ENCODE results near the gene F2RL1. TPM values are rescaled to one million over a fixed set of nuclear protein-coding genes. Genes with fewer than 3 reads are reported as not detected.
A peak's percentile ranks its signal among the peaks of the same experiment; 100 is the strongest.
"Not testable (repeated sequence)": the region's sequence is repeated elsewhere in the genome, so short reads cannot be mapped to it uniquely, and the experiment has no call there.

F2RL1 gene
- total RNA-seq, 1 donor from 2014 or later: 0.52 TPM

- Histone ChIP-seq H3K9ac (ENCODE audit: low read depth in 1 of 3, low read length in 3 of 3) (no peak overlapping the region), H3K27me3 (ENCODE audit: control insufficient read depth in 3 of 3, insufficient read depth in 3 of 3, low read length in 3 of 3) (peaks cover 0 to 2% (median 0%) of the 10 kb centered on the region in 3 donors), H3K4me1 (ENCODE audit: control insufficient read depth in 3 of 3, insufficient read depth in 3 of 3, low read length in 3 of 3) (peaks cover 0 to under 1% (median 0%) of the 10 kb centered on the region in 3 donors), H3K27ac (ENCODE audit: low read depth, low read length) (no peak overlapping the region), H3K36me3 (ENCODE audit: control insufficient read depth in 3 of 3, insufficient read depth in 3 of 3, low read length in 3 of 3) (no peaks in the 10 kb centered on the region), H3K9me3 (ENCODE audit: control insufficient read depth in 3 of 3, low read length in 3 of 3) (no peaks in the 10 kb centered on the region), H3K4me3 (ENCODE audit: low read length in 3 of 3) (no peak overlapping the region)
Measured at GRCh38 chr5:76845890-76846289, 27.1 kb downstream of the F2RL1 start.

- Histone ChIP-seq H3K27ac (ENCODE audit: low read depth, low read length) (no peak within 1 kb of the TSS), H3K27me3 (ENCODE audit: control insufficient read depth in 3 of 3, insufficient read depth in 3 of 3, low read length in 3 of 3) (no peaks in the 10 kb centered on the region), H3K4me1 (ENCODE audit: control insufficient read depth in 3 of 3, insufficient read depth in 3 of 3, low read length in 3 of 3) (peaks cover 0 to 3% (median 0%) of the 10 kb centered on the region in 3 donors), H3K9ac (ENCODE audit: low read depth in 1 of 3, low read length in 3 of 3) (no peak within 1 kb of the TSS), H3K9me3 (ENCODE audit: control insufficient read depth in 3 of 3, low read length in 3 of 3) (no peaks in the 10 kb centered on the region), H3K4me3 (ENCODE audit: low read length in 3 of 3) (no peak within 1 kb of the TSS), H3K36me3 (ENCODE audit: control insufficient read depth in 3 of 3, insufficient read depth in 3 of 3, low read length in 3 of 3) (no peaks in the 10 kb centered on the region)
Measured at GRCh38 chr5:76849419-76850291, 30.8 kb downstream of the F2RL1 start, which contains the start of gene S100Z. TSS of gene S100Z (plus strand) at chr5:76850014. CDS start at chr5:76875360, 25,346 bp downstream.

- Histone ChIP-seq H3K27me3 (ENCODE audit: control insufficient read depth in 3 of 3, insufficient read depth in 3 of 3, low read length in 3 of 3) (no peaks in the 10 kb centered on the region), H3K4me1 (ENCODE audit: control insufficient read depth in 3 of 3, insufficient read depth in 3 of 3, low read length in 3 of 3) (peaks cover 0 to 3% (median 0%) of the 10 kb centered on the region in 3 donors), H3K9ac (ENCODE audit: low read depth in 1 of 3, low read length in 3 of 3) (no peak overlapping the region), H3K9me3 (ENCODE audit: control insufficient read depth in 3 of 3, low read length in 3 of 3) (no peaks in the 10 kb centered on the region), H3K36me3 (ENCODE audit: control insufficient read depth in 3 of 3, insufficient read depth in 3 of 3, low read length in 3 of 3) (no peaks in the 10 kb centered on the region), H3K27ac (ENCODE audit: low read depth, low read length) (no peak overlapping the region), H3K4me3 (ENCODE audit: low read length in 3 of 3) (no peak overlapping the region)
Measured at GRCh38 chr5:76850543-76851145, 31.8 kb downstream of the F2RL1 start.

GRCh38 chr5:76851728-76852369 is 33.0 kb downstream of the F2RL1 start:
- Histone ChIP-seq H3K27ac (ENCODE audit: low read depth, low read length) (peak overlapping the region; percentile 34), H3K4me3 (ENCODE audit: low read length in 3 of 3) (no peak overlapping the region), H3K27me3 (ENCODE audit: control insufficient read depth in 3 of 3, insufficient read depth in 3 of 3, low read length in 3 of 3) (no peaks in the 10 kb centered on the region), H3K36me3 (ENCODE audit: control insufficient read depth in 3 of 3, insufficient read depth in 3 of 3, low read length in 3 of 3) (no peaks in the 10 kb centered on the region), H3K9me3 (ENCODE audit: control insufficient read depth in 3 of 3, low read length in 3 of 3) (no peaks in the 10 kb centered on the region), H3K4me1 (ENCODE audit: control insufficient read depth in 3 of 3, insufficient read depth in 3 of 3, low read length in 3 of 3) (peaks cover 0 to 3% (median 0%) of the 10 kb centered on the region in 3 donors), H3K9ac (ENCODE audit: low read depth in 1 of 3, low read length in 3 of 3) (no peak overlapping the region)

- Histone ChIP-seq H3K27ac (ENCODE audit: low read depth, low read length) (no peak overlapping the region), H3K9me3 (ENCODE audit: control insufficient read depth in 3 of 3, low read length in 3 of 3) (no peaks in the 10 kb centered on the region), H3K27me3 (ENCODE audit: control insufficient read depth in 3 of 3, insufficient read depth in 3 of 3, low read length in 3 of 3) (no peaks in the 10 kb centered on the region), H3K9ac (ENCODE audit: low read depth in 1 of 3, low read length in 3 of 3) (no peak overlapping the region), H3K4me1 (ENCODE audit: control insufficient read depth in 3 of 3, insufficient read depth in 3 of 3, low read length in 3 of 3) (peaks cover 0 to 3% (median 0%) of the 10 kb centered on the region in 3 donors), H3K4me3 (ENCODE audit: low read length in 3 of 3) (no peak overlapping the region), H3K36me3 (ENCODE audit: control insufficient read depth in 3 of 3, insufficient read depth in 3 of 3, low read length in 3 of 3) (no peaks in the 10 kb centered on the region)
Measured at GRCh38 chr5:76852772-76853171, 33.9 kb downstream of the F2RL1 start.

GRCh38 chr5:76853741-76854140 is 34.9 kb downstream of the F2RL1 start:
- not testable (repeated sequence) for H3K27me3 ChIP-seq (ENCODE audit: control insufficient read depth in 3 of 3, insufficient read depth in 3 of 3, low read length in 3 of 3); H3K27ac ChIP-seq (ENCODE audit: low read depth, low read length); H3K4me1 ChIP-seq (ENCODE audit: control insufficient read depth in 3 of 3, insufficient read depth in 3 of 3, low read length in 3 of 3); H3K4me3 ChIP-seq (ENCODE audit: low read length in 3 of 3); H3K36me3 ChIP-seq (ENCODE audit: control insufficient read depth in 3 of 3, insufficient read depth in 3 of 3, low read length in 3 of 3); H3K9me3 ChIP-seq (ENCODE audit: control insufficient read depth in 3 of 3, low read length in 3 of 3); H3K9ac ChIP-seq (ENCODE audit: low read depth in 1 of 3, low read length in 3 of 3)

GRCh38 chr5:76854644-76855043 is 35.8 kb downstream of the F2RL1 start:
- Histone ChIP-seq H3K4me3 (ENCODE audit: low read length in 3 of 3) (no peak overlapping the region), H3K27me3 (ENCODE audit: control insufficient read depth in 3 of 3, insufficient read depth in 3 of 3, low read length in 3 of 3) (no peaks in the 10 kb centered on the region), H3K9me3 (ENCODE audit: control insufficient read depth in 3 of 3, low read length in 3 of 3) (no peaks in the 10 kb centered on the region), H3K4me1 (ENCODE audit: control insufficient read depth in 3 of 3, insufficient read depth in 3 of 3, low read length in 3 of 3) (peaks cover 0 to 3% (median 0%) of the 10 kb centered on the region in 3 donors), H3K9ac (ENCODE audit: low read depth in 1 of 3, low read length in 3 of 3) (no peak overlapping the region), H3K27ac (ENCODE audit: low read depth, low read length) (no peak overlapping the region), H3K36me3 (ENCODE audit: control insufficient read depth in 3 of 3, insufficient read depth in 3 of 3, low read length in 3 of 3) (no peaks in the 10 kb centered on the region)

GRCh38 chr5:76855501-76855900 is 36.7 kb downstream of the F2RL1 start:
- not testable (repeated sequence) for H3K4me3 ChIP-seq (ENCODE audit: low read length in 3 of 3); H3K9ac ChIP-seq (ENCODE audit: low read depth in 1 of 3, low read length in 3 of 3); H3K9me3 ChIP-seq (ENCODE audit: control insufficient read depth in 3 of 3, low read length in 3 of 3); H3K27me3 ChIP-seq (ENCODE audit: control insufficient read depth in 3 of 3, insufficient read depth in 3 of 3, low read length in 3 of 3); H3K4me1 ChIP-seq (ENCODE audit: control insufficient read depth in 3 of 3, insufficient read depth in 3 of 3, low read length in 3 of 3); H3K36me3 ChIP-seq (ENCODE audit: control insufficient read depth in 3 of 3, insufficient read depth in 3 of 3, low read length in 3 of 3); H3K27ac ChIP-seq (ENCODE audit: low read depth, low read length)

- Histone ChIP-seq H3K27me3 (ENCODE audit: control insufficient read depth in 3 of 3, insufficient read depth in 3 of 3, low read length in 3 of 3) (no peaks in the 10 kb centered on the region), H3K4me3 (ENCODE audit: low read length in 3 of 3) (no peak overlapping the region), H3K9ac (ENCODE audit: low read depth in 1 of 3, low read length in 3 of 3) (no peak overlapping the region), H3K36me3 (ENCODE audit: control insufficient read depth in 3 of 3, insufficient read depth in 3 of 3, low read length in 3 of 3) (no peaks in the 10 kb centered on the region), H3K27ac (ENCODE audit: low read depth, low read length) (no peak overlapping the region), H3K4me1 (ENCODE audit: control insufficient read depth in 3 of 3, insufficient read depth in 3 of 3, low read length in 3 of 3) (peaks cover 0 to 2% (median 0%) of the 10 kb centered on the region in 3 donors), H3K9me3 (ENCODE audit: control insufficient read depth in 3 of 3, low read length in 3 of 3) (no peaks in the 10 kb centered on the region)
Measured at GRCh38 chr5:76855961-76856360, 37.1 kb downstream of the F2RL1 start.

- H3K9ac ChIP-seq (ENCODE audit: low read depth in 1 of 3, low read length in 3 of 3); H3K27ac ChIP-seq (ENCODE audit: low read depth, low read length); H3K9me3 ChIP-seq (ENCODE audit: control insufficient read depth in 3 of 3, low read length in 3 of 3); H3K4me3 ChIP-seq (ENCODE audit: low read length in 3 of 3); H3K4me1 ChIP-seq (ENCODE audit: control insufficient read depth in 3 of 3, insufficient read depth in 3 of 3, low read length in 3 of 3); H3K36me3 ChIP-seq (ENCODE audit: control insufficient read depth in 3 of 3, insufficient read depth in 3 of 3, low read length in 3 of 3); H3K27me3 ChIP-seq (ENCODE audit: control insufficient read depth in 3 of 3, insufficient read depth in 3 of 3, low read length in 3 of 3): not testable (repeated sequence)
Measured at GRCh38 chr5:76856800-76857199, 38.0 kb downstream of the F2RL1 start.
